ENCODE results near the gene ZBED6. TPM values are rescaled to one million over a fixed set of nuclear protein-coding genes. Genes with fewer than 3 reads are reported as not detected.
A peak's percentile ranks its signal among the peaks of the same experiment; 100 is the strongest.

The ZBED6 gene
- total and polyA plus RNA-seq, 2 of the 4 experiments (the other 2 are of a cell fraction): 3.8 to 26.2 TPM

DNA sequence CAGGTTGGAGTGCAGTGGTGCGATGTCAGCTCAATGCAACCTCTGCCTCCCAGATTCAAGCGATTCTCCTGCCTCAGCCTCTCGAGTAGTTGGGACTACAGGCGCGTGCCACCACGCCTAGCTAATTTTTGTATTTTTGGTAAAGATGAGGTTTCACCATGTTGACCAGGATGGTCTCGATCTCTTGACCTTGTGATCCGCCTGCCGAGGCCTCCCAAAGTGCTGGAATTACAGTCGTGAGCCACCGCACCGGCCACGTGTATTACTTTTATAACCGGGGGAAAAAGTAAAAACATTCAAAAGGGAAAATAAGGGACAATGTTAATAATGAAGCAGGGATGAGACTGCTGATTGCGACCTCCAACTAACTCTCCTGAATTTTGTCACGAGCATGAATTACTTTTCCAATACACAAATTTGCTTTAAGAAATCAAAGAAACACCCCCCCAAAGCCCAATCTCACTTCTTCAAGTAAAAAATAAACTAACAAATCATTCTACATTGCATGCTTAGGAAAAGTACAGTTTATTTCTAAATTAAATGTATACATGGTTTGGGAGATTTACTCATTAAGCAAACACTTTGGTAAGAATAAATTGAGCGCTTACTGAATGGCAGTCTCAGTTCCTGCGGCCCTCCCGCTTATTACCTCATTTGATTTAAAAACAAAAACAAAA, 521 bp upstream of the ZBED6 start:
- peak overlapping the region; percentile 8 for H2BK5ac ChIP-seq (ENCODE audit: low read depth, low read length, poor library complexity, severe bottlenecking)
- ChIA-PET POLR2A (ENCODE audit: unreplicated experiment) (no interaction called here), CTCF (no interaction called here)
- peak overlapping the region; percentile 26; the same call in 1 of the 2 replicates for H3K4me2 ChIP-seq (ENCODE audit: low read depth, low read length)
- H2AFZ ChIP-seq (replicated peaks; ENCODE audit: low read length, poor library complexity): peak overlapping the region; percentile 72
- intact Hi-C loops (cut with micrococcal nuclease) (loop anchor here (1.0 to 5.0 kb wide), 2 partner anchors 44 to 238 kb away; no protein-coding TSS in a partner anchor), in situ Hi-C loops (cut with MboI; ENCODE audit: low sequenced_read_pairs) (no loop called here), dilution Hi-C loops (cut with HindIII; ENCODE audit: low sequenced_read_pairs, unreplicated experiment) (no loop called here)
- 0 out of 2 replicates have a peak overlapping the region, but pooled peaks have one; percentile 11 for H3K14ac ChIP-seq (replicated peaks; ENCODE audit: low read depth, low read length)
- no peak overlapping the region for H2AK9ac ChIP-seq (replicated peaks; ENCODE audit: low read depth, low read length, poor library complexity)
- no peak overlapping the region; the same call in 1 of the 2 replicates for H4K5ac ChIP-seq (ENCODE audit: low read depth, low read length)
- H2BK15ac ChIP-seq (ENCODE audit: low read depth, low read length): no peak overlapping the region; the same call in 2 of the 3 replicates
- H3K56ac ChIP-seq (ENCODE audit: extremely low read depth, insufficient read depth, low read length): no peak overlapping the region
- no peak overlapping the region for H3K27ac ChIP-seq (ENCODE audit: insufficient read depth, low read length)
- WGBS, 2 experiments (ENCODE audit: extremely low coverage in 2 of 2, insufficient read length in 1 of 2): 94% methylated on average over 4 of the region's 19 CpGs; no CpG with 5 or more reads in 1 of the 2 experiments
- peaks cover 2% of the 10 kb centered on the region; the same call in 1 of the 2 replicates for H3K9me3 ChIP-seq (ENCODE audit: control insufficient read depth, insufficient read depth, low read length)
- peaks cover 39% of the 10 kb centered on the region for H4K20me1 ChIP-seq (ENCODE audit: insufficient read depth, low read length)
- peaks cover 9 to 39% of the 10 kb centered on the region in 2 experiments; a peak in 3 of 4 replicates for H3K79me1 ChIP-seq (ENCODE audit: low read depth in 1 of 2, low read length in 2 of 2)
- H2BK20ac ChIP-seq (ENCODE audit: low read depth, low read length): no peak overlapping the region
- H3K4ac ChIP-seq (ENCODE audit: low read depth, low read length): peak overlapping the region; percentile 8; the same call in 1 of the 2 replicates
- H3K4me1 ChIP-seq (ENCODE audit: control insufficient read depth, insufficient read depth, low read length): peaks cover 8% of the 10 kb centered on the region
- H3K36me3 ChIP-seq (ENCODE audit: control insufficient read depth, insufficient read depth, low read length): peaks cover 14% of the 10 kb centered on the region
- no peak overlapping the region for H2BK120ac ChIP-seq (ENCODE audit: low read depth, low read length)
- no peak overlapping the region for H4K91ac ChIP-seq (ENCODE audit: insufficient read depth, low read depth, low read length)
- H3K27me3 ChIP-seq (ENCODE audit: control insufficient read depth, insufficient read depth, low read length): no peaks in the 10 kb centered on the region
- no peak for TF ChIP-seq RCOR1 (IDR thresholded peaks at IDR 0.05; ENCODE audit: insufficient replicate concordance, low read length)
- TF ChIP-seq, protein P1, sequence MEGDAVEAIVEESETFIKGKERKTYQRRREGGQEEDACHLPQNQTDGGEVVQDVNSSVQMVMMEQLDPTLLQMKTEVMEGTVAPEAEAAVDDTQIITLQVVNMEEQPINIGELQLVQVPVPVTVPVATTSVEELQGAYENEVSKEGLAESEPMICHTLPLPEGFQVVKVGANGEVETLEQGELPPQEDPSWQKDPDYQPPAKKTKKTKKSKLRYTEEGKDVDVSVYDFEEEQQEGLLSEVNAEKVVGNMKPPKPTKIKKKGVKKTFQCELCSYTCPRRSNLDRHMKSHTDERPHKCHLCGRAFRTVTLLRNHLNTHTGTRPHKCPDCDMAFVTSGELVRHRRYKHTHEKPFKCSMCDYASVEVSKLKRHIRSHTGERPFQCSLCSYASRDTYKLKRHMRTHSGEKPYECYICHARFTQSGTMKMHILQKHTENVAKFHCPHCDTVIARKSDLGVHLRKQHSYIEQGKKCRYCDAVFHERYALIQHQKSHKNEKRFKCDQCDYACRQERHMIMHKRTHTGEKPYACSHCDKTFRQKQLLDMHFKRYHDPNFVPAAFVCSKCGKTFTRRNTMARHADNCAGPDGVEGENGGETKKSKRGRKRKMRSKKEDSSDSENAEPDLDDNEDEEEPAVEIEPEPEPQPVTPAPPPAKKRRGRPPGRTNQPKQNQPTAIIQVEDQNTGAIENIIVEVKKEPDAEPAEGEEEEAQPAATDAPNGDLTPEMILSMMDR (conservative IDR thresholded peaks at IDR 0.05; ENCODE audit: low read depth, low read length): no peak
- TF ChIP-seq CEBPB (IDR thresholded peaks at IDR 0.05; ENCODE audit: low read depth, low read length): peak; percentile 47; the same call in 1 of the 2 replicates
- TF ChIP-seq RAD21 (IDR thresholded peaks at IDR 0.05; ENCODE audit: low read length): no peak
- H2AK5ac ChIP-seq (ENCODE audit: low read depth, low read length): no peak overlapping the region
- BruUV-seq (replicated peaks): no TSS peak
- no peak overlapping the region for H3K23ac ChIP-seq (ENCODE audit: low read depth, low read length)
- H4K8ac ChIP-seq (ENCODE audit: low read depth in 2 of 2, low read length in 2 of 2): peak overlapping the region in 1 of 2 experiments; percentile 78; a peak in 2 of 4 replicates
- no peak overlapping the region for H3K18ac ChIP-seq (ENCODE audit: low read depth, low read length)
- no peak overlapping the region for H3K9ac ChIP-seq (ENCODE audit: low read depth, low read length)
- no peak for DNase-seq
- H3K4me3 ChIP-seq (ENCODE audit: insufficient read depth, low read depth, low read length): peak overlapping the region; percentile 14
- peaks cover 7% of the 10 kb centered on the region for H3K9me1 ChIP-seq (ENCODE audit: insufficient read depth, low read length)
- no peak for ATAC-seq (ENCODE audit: low read depth)

Measured in IMR-90 (cell line).